Calu3 (cell line): Measurements from ENCODE around the gene NECAB3. TPM values are rescaled to one million over a fixed set of nuclear protein-coding genes. Genes with fewer than 3 reads are reported as not detected.

Experiments used
- Bru-seq: library from RNA; stranded (reverse); fragments of 400-500 nt; gene quantifications from one replicate; lab custom pipeline; 2021; lab: Mats Ljungman, UMichigan
- BruChase-seq, 2 experiments: library from RNA; stranded (reverse); fragments of 400-500 nt; gene quantifications; one replicate each; lab custom pipeline; 2021; lab: Mats Ljungman, UMichigan
- BruUV-seq: library from RNA; stranded (reverse); fragments of 400-500 nt; replicated peaks from 2 replicates; lab custom pipeline; 2021; lab: Mats Ljungman, UMichigan
- CTCF ChIA-PET: fragments of 300-600 bp; sonication (Branson Sonifier 250); formaldehyde crosslinking; loops from one replicate; lab custom pipeline; 2022; ENCODE audit warnings: antibody characterized with exemption; lab: Charles Lee
- DNase-seq: peaks from one replicate; pipeline ENCODE4 v3.0.0; 2022
- H3K27ac Mint-ChIP-seq: one replicate; pipeline ENCODE4 v1.8.0; 2022; ENCODE audit warnings: mixed read lengths; ENCODE audit not compliant: unreplicated experiment
- H3K27me3 Mint-ChIP-seq: one replicate; pipeline ENCODE4 v1.8.0; 2022; ENCODE audit warnings: mixed read lengths; ENCODE audit not compliant: unreplicated experiment
- H3K36me3 Mint-ChIP-seq: one replicate; pipeline ENCODE4 v1.8.0; 2022; ENCODE audit warnings: mild to moderate bottlenecking, moderate library complexity, mixed read lengths; ENCODE audit not compliant: insufficient read depth, unreplicated experiment
- H3K4me1 Mint-ChIP-seq: one replicate; pipeline ENCODE4 v1.8.0; 2022; ENCODE audit warnings: mild to moderate bottlenecking, low read depth, mixed read lengths; ENCODE audit not compliant: unreplicated experiment
- H3K4me3 Mint-ChIP-seq: one replicate; pipeline ENCODE4 v1.8.0; 2022; ENCODE audit warnings: mild to moderate bottlenecking, low read depth, moderate library complexity, mixed read lengths; ENCODE audit not compliant: unreplicated experiment
- H3K9me3 Mint-ChIP-seq: one replicate; pipeline ENCODE4 v1.8.0; 2022; ENCODE audit warnings: low read depth, mixed read lengths; ENCODE audit not compliant: unreplicated experiment
- CTCF ChIP-seq: fragments of 200-600 bp; IDR thresholded peaks from one replicate; pipeline ENCODE4 v1.8.0; 2022; ENCODE audit warnings: antibody characterized with exemption; ENCODE audit not compliant: unreplicated experiment
- intact Hi-C: fragments of 100-400 bp; cut with micrococcal nuclease; formaldehyde crosslinking; loops from one replicate; pipeline ENCODE4 v1.10.0; 2022; ENCODE audit not compliant: unreplicated experiment
- long read RNA-seq: library from polyadenylated mRNA; stranded (forward); transcript quantifications from one replicate; pipeline ENCODE4 v2.0.0, GENCODE V29; 2022
- total RNA-seq: library from RNA; stranded (reverse); gene quantifications from 2 replicates; pipeline ENCODE4 v1.2.3, GENCODE V29; 2022

The NECAB3 gene, protein sequence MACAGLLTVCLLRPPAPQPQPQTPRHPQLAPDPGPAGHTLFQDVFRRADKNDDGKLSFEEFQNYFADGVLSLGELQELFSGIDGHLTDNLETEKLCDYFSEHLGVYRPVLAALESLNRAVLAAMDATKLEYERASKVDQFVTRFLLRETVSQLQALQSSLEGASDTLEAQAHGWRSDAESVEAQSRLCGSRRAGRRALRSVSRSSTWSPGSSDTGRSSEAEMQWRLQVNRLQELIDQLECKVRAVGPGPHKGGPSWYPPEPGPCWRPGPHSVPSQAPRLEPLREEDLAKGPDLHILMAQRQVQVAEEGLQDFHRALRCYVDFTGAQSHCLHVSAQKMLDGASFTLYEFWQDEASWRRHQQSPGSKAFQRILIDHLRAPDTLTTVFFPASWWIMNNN
- total RNA-seq = 65.5 and 80.8 TPM in 2 replicates
- Bru-seq, nascent RNA = percentile 63 among the genes with signal in this experiment
- percentile 67 among the genes with signal in this experiment for BruChase-seq, experiment 1, labeled RNA remaining after a 6-hour chase
- percentile 75 among the genes with signal in this experiment for BruChase-seq, experiment 2, labeled RNA remaining after a 2-hour chase
- long read RNA-seq, transcript NECAB3-202 (13 exons, 1,942 nt) = major isoform, 6 of 28 reads
- long read RNA-seq, partial matches to known transcripts = 8 of 28 reads
- long read RNA-seq, other reads (novel, unspliced or antisense) = 11 of 28 reads

GRCh38 chr20:33674294-33675135 is at the start of gene NECAB3:
Gene NECAB3 (minus strand): TSS chr20:33674428. CDS start chr20:33674352, 76 bp downstream.
- no peaks in the 10 kb centered on the region for H3K9me3 Mint-ChIP-seq
- no peak for TF ChIP-seq CTCF
- peak; percentile 95 for DNase-seq
- CTCF ChIA-PET = no interaction called here
- no TSS peak for BruUV-seq
- H3K27me3 Mint-ChIP-seq = no peaks in the 10 kb centered on the region
- peak within 1 kb of the TSS; percentile 68 for H3K27ac Mint-ChIP-seq
- peaks cover 18% of the 10 kb centered on the region for H3K4me1 Mint-ChIP-seq
- intact Hi-C loops = no loop called here
- H3K36me3 Mint-ChIP-seq = peaks cover 58% of the 10 kb centered on the region
- H3K4me3 Mint-ChIP-seq = peak within 1 kb of the TSS; percentile 94

DNA sequence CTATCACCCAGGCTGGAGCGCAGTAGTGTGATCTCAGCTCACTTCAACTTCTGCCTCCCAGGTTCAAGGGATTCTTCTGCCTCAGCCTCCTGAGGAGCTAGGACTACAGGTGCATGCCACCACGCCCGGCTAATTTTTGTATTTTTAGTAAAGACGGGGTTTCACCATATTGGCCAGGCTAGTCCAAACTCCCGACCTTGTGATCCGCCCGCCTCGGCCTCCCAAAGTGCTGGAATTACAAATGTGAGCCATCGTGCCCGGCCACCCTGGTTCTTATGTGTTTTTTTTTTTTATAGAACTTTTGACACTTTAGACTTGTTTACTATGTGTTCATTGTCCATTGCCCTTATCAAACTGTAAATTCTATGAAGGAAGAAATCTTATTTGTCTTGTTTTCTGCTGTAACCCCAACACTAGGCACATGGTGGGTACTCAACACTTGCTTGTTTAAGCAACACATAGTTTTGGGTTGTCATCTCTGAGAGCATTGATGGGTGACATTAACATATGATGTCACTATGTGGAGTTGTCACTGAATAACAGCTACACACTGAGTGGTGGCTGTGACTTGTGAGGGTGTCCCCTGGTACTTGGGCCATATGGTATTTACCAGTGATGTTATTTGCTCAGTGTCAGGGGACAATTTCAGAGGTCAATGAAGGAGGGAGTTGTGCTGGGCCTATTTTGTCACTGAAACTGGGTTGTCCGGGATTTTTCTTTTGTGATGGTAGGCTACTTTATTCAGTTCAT is 47.3 kb upstream of the NECAB3 start:
- Mint-ChIP-seq H3K27me3 (no peaks in the 10 kb centered on the region), H3K4me1 (peaks cover 15% of the 10 kb centered on the region), H3K9me3 (peaks cover 2% of the 10 kb centered on the region), H3K4me3 (peak overlapping the region; percentile 62), H3K36me3 (peaks cover 22% of the 10 kb centered on the region), H3K27ac (peak overlapping the region; percentile 25)
- DNase-seq = no peak
- CTCF ChIA-PET = interaction anchor here (0.7 to 1.3 kb wide), 3 partner anchors 10 to 71 kb away, joined by 4 to 10 read pairs (median 6); partner anchors contain the start of gene ZNF341
- no peak for TF ChIP-seq CTCF
- intact Hi-C loops = no loop called here
- BruUV-seq = no TSS peak

GRCh38 chr20:33719989-33720709 is 45.9 kb upstream of the NECAB3 start, which contains the start of gene PXMP4:
Gene PXMP4 (minus strand): TSS chr20:33720310. CDS start chr20:33720207, 103 bp downstream.
- BruUV-seq = no TSS peak
- H3K9me3 Mint-ChIP-seq = peaks cover 2% of the 10 kb centered on the region
- intact Hi-C loops = no loop called here
- H3K4me3 Mint-ChIP-seq = peak within 1 kb of the TSS; percentile 62
- TF ChIP-seq CTCF = no peak
- CTCF ChIA-PET = interaction anchor here (0.9 to 1.3 kb wide), 7 partner anchors 8 to 392 kb away, joined by 3 to 6 read pairs (median 3); partner anchors contain the start of genes ACTL10, EIF2S2 and ZNF341
- DNase-seq = peak; percentile 92
- H3K4me1 Mint-ChIP-seq = peaks cover 15% of the 10 kb centered on the region
- H3K27me3 Mint-ChIP-seq = no peaks in the 10 kb centered on the region
- peak within 1 kb of the TSS; percentile 74 for H3K27ac Mint-ChIP-seq
- H3K36me3 Mint-ChIP-seq = peaks cover 22% of the 10 kb centered on the region
